SK-N-SH treated with all-trans-retinoic acid at 6 μM for 48 hours (cell line): ENCODE results near the gene PPP5C.

Experiments
- ATAC-seq: fragments of 200-7000 bp; cut with Tn5 transposase; 3 replicates; pipeline ENCODE4 v1.9.1; 2020; ENCODE audit warnings: mild to moderate bottlenecking, moderate library complexity
- CSDC2 ChIP-seq: fragments of 250-450 bp; sonication (Bioruptor Pico); IDR thresholded peaks from 2 replicates; pipeline ENCODE4 v1.5.0; 2020; ENCODE audit warnings: mild to moderate bottlenecking, moderate library complexity
- CSRNP3 ChIP-seq: fragments of 250-450 bp; sonication (Bioruptor Pico); IDR thresholded peaks from 2 replicates; pipeline ENCODE4 v1.5.1; 2021; ENCODE audit warnings: mild to moderate bottlenecking, moderate library complexity
- ESRRG ChIP-seq: fragments of 250-450 bp; sonication (Bioruptor Pico); IDR thresholded peaks from 2 replicates; pipeline ENCODE4 v1.6.1; 2021; ENCODE audit warnings: mild to moderate bottlenecking
- GLIS3 ChIP-seq: fragments of 250-450 bp; sonication (Bioruptor Pico); IDR thresholded peaks from 2 replicates; pipeline ENCODE4 v1.5.0; 2020; ENCODE audit warnings: mild to moderate bottlenecking, moderate library complexity
- ISL1 ChIP-seq: fragments of 250-450 bp; sonication (Bioruptor Pico); IDR thresholded peaks from 2 replicates; pipeline ENCODE4 v2.1.2; 2022; ENCODE audit warnings: mild to moderate bottlenecking, moderate library complexity
- OSR1 ChIP-seq: fragments of 250-450 bp; sonication (Bioruptor Pico); IDR thresholded peaks from 2 replicates; pipeline ENCODE4 v1.8.0; 2022; ENCODE audit warnings: moderate library complexity, mild to moderate bottlenecking, inconsistent platforms
- POU6F1 ChIP-seq: fragments of 250-450 bp; sonication (Bioruptor Pico); IDR thresholded peaks from 2 replicates; pipeline ENCODE4 v1.8.0; 2021; ENCODE audit warnings: low read depth, mild to moderate bottlenecking, moderate library complexity, borderline replicate concordance
- PPARA ChIP-seq: fragments of 250-450 bp; sonication (Bioruptor Pico); IDR thresholded peaks from 2 replicates; pipeline ENCODE4 v1.5.0; 2020; ENCODE audit warnings: mild to moderate bottlenecking, borderline replicate concordance
- RARB ChIP-seq: fragments of 250-450 bp; sonication (Bioruptor Pico); IDR thresholded peaks from 2 replicates; pipeline ENCODE4 v1.8.0; 2021; ENCODE audit warnings: mild to moderate bottlenecking, moderate library complexity
- SNAI2 ChIP-seq: fragments of 250-450 bp; sonication (Bioruptor Pico); IDR thresholded peaks from 2 replicates; pipeline ENCODE4 v1.5.0; 2020; ENCODE audit warnings: mild to moderate bottlenecking, moderate library complexity
- TOX ChIP-seq: fragments of 250-450 bp; sonication (Bioruptor Pico); IDR thresholded peaks from 2 replicates; pipeline ENCODE4 v1.8.0; 2021; ENCODE audit warnings: mild to moderate bottlenecking, moderate library complexity, borderline replicate concordance
- ZC3H10 ChIP-seq: fragments of 250-450 bp; sonication (Bioruptor Pico); IDR thresholded peaks from 2 replicates; pipeline ENCODE4 v1.5.1; 2021; ENCODE audit warnings: mild to moderate bottlenecking, moderate library complexity
- ZFP3 ChIP-seq: fragments of 250-450 bp; sonication (Bioruptor Pico); IDR thresholded peaks from 2 replicates; pipeline ENCODE4 v1.5.0; 2020; ENCODE audit warnings: mild to moderate bottlenecking, moderate library complexity
- ZFP30 ChIP-seq: fragments of 450-650 bp; formaldehyde crosslinking; IDR thresholded peaks from 2 replicates; pipeline ENCODE4 v1.5.0; 2022; ENCODE audit warnings: mild to moderate bottlenecking, moderate library complexity
- ZNF565 ChIP-seq: fragments of 450-650 bp; formaldehyde crosslinking; conservative IDR thresholded peaks from 2 replicates; pipeline ENCODE4 v1.5.0; 2020; ENCODE audit warnings: low read depth, mild to moderate bottlenecking, moderate library complexity
- ZNF70 ChIP-seq: fragments of 450-650 bp; formaldehyde crosslinking; IDR thresholded peaks from 2 replicates; pipeline ENCODE4 v1.5.0; 2020; ENCODE audit warnings: mild to moderate bottlenecking, moderate library complexity
- TF ChIP-seq, protein P1 (sequence below): fragments of 250-450 bp; sonication (Bioruptor Pico); IDR thresholded peaks from 2 replicates; pipeline ENCODE4 v1.8.0; 2020; ENCODE audit warnings: mild to moderate bottlenecking, moderate library complexity, borderline replicate concordance
- TF ChIP-seq, protein P2 (sequence below): fragments of 250-450 bp; sonication (Bioruptor Pico); IDR thresholded peaks from 2 replicates; pipeline ENCODE4 v1.5.1; 2020; ENCODE audit warnings: low read depth, mild to moderate bottlenecking, moderate library complexity
- TF ChIP-seq, protein P3 (sequence below): fragments of 250-450 bp; sonication (Bioruptor Pico); IDR thresholded peaks from 2 replicates; pipeline ENCODE4 v1.5.0; 2020; ENCODE audit warnings: mild to moderate bottlenecking, moderate library complexity

The PPP5C gene

GRCh38 chr19:46404055-46404752, 57.3 kb downstream of the PPP5C start:
- ATAC-seq, result no peak; the same call in 2 of the 3 replicates
- TF ChIP-seq CSDC2 (CRISPR knock-in tag), result no peak
- no peak for TF ChIP-seq GLIS3 (CRISPR knock-in tag)
- TF ChIP-seq ZFP3 (CRISPR knock-in tag), result no peak
- no peak for TF ChIP-seq ZNF565 (CRISPR knock-in tag)
- no peak for TF ChIP-seq ZNF70 (CRISPR knock-in tag)
- no peak for TF ChIP-seq CSRNP3 (CRISPR knock-in tag)
- TF ChIP-seq PPARA (CRISPR knock-in tag), result no peak
- TF ChIP-seq, protein P1, sequence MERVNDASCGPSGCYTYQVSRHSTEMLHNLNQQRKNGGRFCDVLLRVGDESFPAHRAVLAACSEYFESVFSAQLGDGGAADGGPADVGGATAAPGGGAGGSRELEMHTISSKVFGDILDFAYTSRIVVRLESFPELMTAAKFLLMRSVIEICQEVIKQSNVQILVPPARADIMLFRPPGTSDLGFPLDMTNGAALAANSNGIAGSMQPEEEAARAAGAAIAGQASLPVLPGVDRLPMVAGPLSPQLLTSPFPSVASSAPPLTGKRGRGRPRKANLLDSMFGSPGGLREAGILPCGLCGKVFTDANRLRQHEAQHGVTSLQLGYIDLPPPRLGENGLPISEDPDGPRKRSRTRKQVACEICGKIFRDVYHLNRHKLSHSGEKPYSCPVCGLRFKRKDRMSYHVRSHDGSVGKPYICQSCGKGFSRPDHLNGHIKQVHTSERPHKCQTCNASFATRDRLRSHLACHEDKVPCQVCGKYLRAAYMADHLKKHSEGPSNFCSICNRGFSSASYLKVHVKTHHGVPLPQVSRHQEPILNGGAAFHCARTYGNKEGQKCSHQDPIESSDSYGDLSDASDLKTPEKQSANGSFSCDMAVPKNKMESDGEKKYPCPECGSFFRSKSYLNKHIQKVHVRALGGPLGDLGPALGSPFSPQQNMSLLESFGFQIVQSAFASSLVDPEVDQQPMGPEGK (CRISPR knock-in tag), result no peak
- no peak for TF ChIP-seq OSR1 (CRISPR knock-in tag)
- TF ChIP-seq ISL1, result no peak
- TF ChIP-seq TOX (CRISPR knock-in tag), result no peak
- no peak for TF ChIP-seq RARB (CRISPR knock-in tag)
- TF ChIP-seq, protein P2, sequence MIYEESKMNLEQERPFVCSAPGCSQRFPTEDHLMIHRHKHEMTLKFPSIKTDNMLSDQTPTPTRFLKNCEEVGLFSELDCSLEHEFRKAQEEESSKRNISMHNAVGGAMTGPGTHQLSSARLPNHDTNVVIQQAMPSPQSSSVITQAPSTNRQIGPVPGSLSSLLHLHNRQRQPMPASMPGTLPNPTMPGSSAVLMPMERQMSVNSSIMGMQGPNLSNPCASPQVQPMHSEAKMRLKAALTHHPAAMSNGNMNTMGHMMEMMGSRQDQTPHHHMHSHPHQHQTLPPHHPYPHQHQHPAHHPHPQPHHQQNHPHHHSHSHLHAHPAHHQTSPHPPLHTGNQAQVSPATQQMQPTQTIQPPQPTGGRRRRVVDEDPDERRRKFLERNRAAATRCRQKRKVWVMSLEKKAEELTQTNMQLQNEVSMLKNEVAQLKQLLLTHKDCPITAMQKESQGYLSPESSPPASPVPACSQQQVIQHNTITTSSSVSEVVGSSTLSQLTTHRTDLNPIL (CRISPR knock-in tag), result no peak
- TF ChIP-seq SNAI2, result no peak
- TF ChIP-seq, all 23 proteins: peak for 0

DNA sequence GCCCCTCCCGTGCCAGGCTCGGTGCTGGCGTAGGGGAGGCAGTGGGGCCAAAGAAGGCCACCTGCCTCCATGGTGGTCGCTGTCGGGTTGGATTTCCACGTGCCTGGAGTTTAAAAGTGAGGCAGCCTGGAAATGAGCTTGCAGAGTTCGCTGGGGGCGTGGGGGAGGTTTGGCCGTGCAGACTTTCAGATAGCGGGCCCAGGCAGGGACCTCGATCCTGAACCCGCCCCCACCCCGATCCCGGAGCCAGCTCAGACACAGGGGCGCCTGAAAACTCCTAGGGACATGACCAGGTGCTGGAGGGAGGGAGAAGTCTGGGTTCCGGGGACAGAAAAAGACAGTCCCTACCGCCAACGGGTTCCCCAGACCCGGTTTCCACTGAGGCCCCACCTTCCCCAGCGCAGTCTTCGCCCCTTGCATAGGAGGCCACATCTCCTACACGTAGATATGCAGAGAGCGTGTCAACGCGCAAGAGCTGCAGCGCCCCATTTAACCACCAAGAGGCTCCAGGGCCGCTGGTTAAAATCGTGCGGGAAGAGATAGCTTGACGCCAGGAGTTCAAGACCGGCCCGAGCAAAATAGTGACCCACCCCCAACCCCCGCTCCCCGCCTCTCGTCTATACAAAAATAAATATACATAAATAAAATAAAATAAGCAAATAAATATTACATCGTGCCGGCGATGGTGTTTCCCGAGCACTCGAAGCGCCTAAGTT, 58.0 kb downstream of the PPP5C start:
- TF ChIP-seq ZNF70 (CRISPR knock-in tag) (no peak), ISL1 (no peak), TOX (CRISPR knock-in tag) (no peak), GLIS3 (CRISPR knock-in tag) (no peak), POU6F1 (CRISPR knock-in tag) (no peak), ZFP3 (CRISPR knock-in tag) (no peak)
- TF ChIP-seq, protein P3, sequence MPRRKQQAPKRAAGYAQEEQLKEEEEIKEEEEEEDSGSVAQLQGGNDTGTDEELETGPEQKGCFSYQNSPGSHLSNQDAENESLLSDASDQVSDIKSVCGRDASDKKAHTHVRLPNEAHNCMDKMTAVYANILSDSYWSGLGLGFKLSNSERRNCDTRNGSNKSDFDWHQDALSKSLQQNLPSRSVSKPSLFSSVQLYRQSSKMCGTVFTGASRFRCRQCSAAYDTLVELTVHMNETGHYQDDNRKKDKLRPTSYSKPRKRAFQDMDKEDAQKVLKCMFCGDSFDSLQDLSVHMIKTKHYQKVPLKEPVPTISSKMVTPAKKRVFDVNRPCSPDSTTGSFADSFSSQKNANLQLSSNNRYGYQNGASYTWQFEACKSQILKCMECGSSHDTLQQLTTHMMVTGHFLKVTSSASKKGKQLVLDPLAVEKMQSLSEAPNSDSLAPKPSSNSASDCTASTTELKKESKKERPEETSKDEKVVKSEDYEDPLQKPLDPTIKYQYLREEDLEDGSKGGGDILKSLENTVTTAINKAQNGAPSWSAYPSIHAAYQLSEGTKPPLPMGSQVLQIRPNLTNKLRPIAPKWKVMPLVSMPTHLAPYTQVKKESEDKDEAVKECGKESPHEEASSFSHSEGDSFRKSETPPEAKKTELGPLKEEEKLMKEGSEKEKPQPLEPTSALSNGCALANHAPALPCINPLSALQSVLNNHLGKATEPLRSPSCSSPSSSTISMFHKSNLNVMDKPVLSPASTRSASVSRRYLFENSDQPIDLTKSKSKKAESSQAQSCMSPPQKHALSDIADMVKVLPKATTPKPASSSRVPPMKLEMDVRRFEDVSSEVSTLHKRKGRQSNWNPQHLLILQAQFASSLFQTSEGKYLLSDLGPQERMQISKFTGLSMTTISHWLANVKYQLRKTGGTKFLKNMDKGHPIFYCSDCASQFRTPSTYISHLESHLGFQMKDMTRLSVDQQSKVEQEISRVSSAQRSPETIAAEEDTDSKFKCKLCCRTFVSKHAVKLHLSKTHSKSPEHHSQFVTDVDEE (CRISPR knock-in tag), result no peak
- ATAC-seq, result no peak

GRCh38 chr19:46406976-46407375, 60.1 kb downstream of the PPP5C start:
- no peak for ATAC-seq
- TF ChIP-seq ISL1 (no peak), ZC3H10 (CRISPR knock-in tag) (no peak), SNAI2 (no peak), ZNF70 (CRISPR knock-in tag) (no peak), ZFP3 (CRISPR knock-in tag) (no peak), ZNF565 (CRISPR knock-in tag) (no peak), CSDC2 (CRISPR knock-in tag) (no peak), PPARA (CRISPR knock-in tag) (no peak), ZFP30 (CRISPR knock-in tag) (no peak), RARB (CRISPR knock-in tag) (no peak), ESRRG (CRISPR knock-in tag) (no peak)
- TF ChIP-seq, protein P2 (CRISPR knock-in tag), result no peak
